Endothelial cell of umbilical vein (primary cell): ENCODE measurements around the gene BCL11A. TPM values are rescaled to one million over a fixed set of nuclear protein-coding genes. Genes with fewer than 3 reads are reported as not detected.

ENCODE experiments used
- BruUV-seq: library from RNA; stranded (reverse); fragments of 400-500 nt; replicated peaks from 2 replicates; lab custom pipeline; 2021; lab: Mats Ljungman, UMichigan
- CTCF ChIA-PET: fragments of 300-600, 350-600 bp; sonication (Branson Sonifier 250); formaldehyde crosslinking; loops from one replicate; lab custom pipeline; 2021; ENCODE audit warnings: antibody characterized with exemption, inconsistent platforms; lab: Charles Lee
- POLR2A ChIA-PET: fragments of 300-600, 350-600 bp; sonication (Branson Sonifier 250); formaldehyde crosslinking; loops from one replicate; lab custom pipeline; 2021; ENCODE audit warnings: antibody characterized with exemption, inconsistent platforms; lab: Charles Lee
- DNase-seq: peaks from one replicate; pipeline ENCODE4 v3.0.0-alpha.2; 2011; ENCODE audit warnings: low read depth, low spot score
- FAIRE-seq: peaks from 2 replicates; lab custom pipeline; 2011; peaks lifted over from hg19 to GRCh38; lab: Jason Lieb, UNC
- H2AFZ ChIP-seq: 2 replicates; pipeline ENCODE4 v1.6.0; 2012; ENCODE audit warnings: low read depth, low read length, control low read depth, inconsistent platforms
- H3K27ac ChIP-seq: 2 replicates; pipeline ENCODE4 v1.5.1; 2011; ENCODE audit warnings: low read depth, mild to moderate bottlenecking, control low read depth, low read length, moderate library complexity; ENCODE audit not compliant: insufficient read depth
- H3K27me3 ChIP-seq, 2 experiments: 2 replicates each; pipeline versions ENCODE4 v1.6.0 to v1.6.1; 2011; ENCODE audit warnings: low read length in 2 of 2, mixed read lengths in 1 of 2; ENCODE audit not compliant: control insufficient read depth in 2 of 2, insufficient read depth in 2 of 2
- H3K36me3 ChIP-seq, 2 experiments: 2 replicates in 1 of 2; 3 replicates in 1 of 2; pipeline ENCODE4 v1.5.1; 2011; ENCODE audit warnings: low read length in 2 of 2, mild to moderate bottlenecking in 1 of 2, moderate library complexity in 1 of 2; ENCODE audit not compliant: control insufficient read depth in 2 of 2, insufficient read depth in 2 of 2; ENCODE audit errors: extremely low read depth in 1 of 2
- H3K4me1 ChIP-seq: 3 replicates; pipeline ENCODE4 v1.5.1; 2011; ENCODE audit warnings: mild to moderate bottlenecking, low read length; ENCODE audit not compliant: control insufficient read depth, insufficient read depth; ENCODE audit errors: extremely low read depth
- H3K4me2 ChIP-seq: 2 replicates; pipeline ENCODE4 v1.6.1; 2011; ENCODE audit warnings: low read length, control low read depth, mixed read lengths; ENCODE audit not compliant: insufficient read depth
- H3K4me3 ChIP-seq, 3 experiments: fragments of 200-600 bp in 1 of 3; sonication (generic), shearing (Covaris generic) in 1 of 3; replicated peaks in 1 of 3; 2 replicates each; pipeline ENCODE4 v1.5.1; 2011 to 2016; ENCODE audit warnings: control low read depth in 3 of 3, low read length in 3 of 3, mild to moderate bottlenecking in 2 of 3, inconsistent platforms in 1 of 3, low read depth in 1 of 3, moderate library complexity in 1 of 3; ENCODE audit not compliant: insufficient read depth in 1 of 3
- H3K79me2 ChIP-seq: 2 replicates; pipeline ENCODE4 v1.6.0; 2012; ENCODE audit warnings: low read length, inconsistent platforms; ENCODE audit not compliant: control insufficient read depth, insufficient read depth
- H3K9ac ChIP-seq: replicated peaks from 2 replicates; pipeline ENCODE3; 2011; ENCODE audit warnings: low read length, control low read depth; ENCODE audit not compliant: insufficient read depth; ENCODE audit errors: extremely low read depth
- H3K9me1 ChIP-seq: replicated peaks from 3 replicates; pipeline ENCODE4 v1.6.0; 2011; ENCODE audit warnings: mild to moderate bottlenecking, low read length; ENCODE audit not compliant: control insufficient read depth, insufficient read depth; ENCODE audit errors: extremely low read depth
- H3K9me3 ChIP-seq: replicated peaks from 2 replicates; pipeline ENCODE4 v1.5.1; 2012; ENCODE audit warnings: low read length, inconsistent platforms; ENCODE audit not compliant: control insufficient read depth, insufficient read depth
- H4K20me1 ChIP-seq: replicated peaks from 2 replicates; pipeline ENCODE3; 2011; ENCODE audit warnings: mild to moderate bottlenecking, low read length; ENCODE audit not compliant: control insufficient read depth, insufficient read depth; ENCODE audit errors: extremely low read depth
- EZH2 ChIP-seq: IDR thresholded peaks from 2 replicates; pipeline ENCODE4 v1.6.1; 2012; ENCODE audit warnings: borderline replicate concordance, low read depth, mild to moderate bottlenecking, moderate library complexity, low read length, inconsistent platforms; ENCODE audit not compliant: severe bottlenecking
- FOS ChIP-seq: IDR thresholded peaks from 2 replicates; pipeline ENCODE4 v1.6.1; 2011; ENCODE audit warnings: mild to moderate bottlenecking, low read length, moderate library complexity, borderline replicate concordance; ENCODE audit not compliant: insufficient read depth
- GATA2 ChIP-seq: IDR thresholded peaks from 2 replicates; pipeline ENCODE4 v1.7.0; 2011; ENCODE audit warnings: low read depth, mild to moderate bottlenecking, moderate library complexity, mixed read lengths, low read length; ENCODE audit not compliant: insufficient read length, insufficient read depth
- JUN ChIP-seq: IDR thresholded peaks from 2 replicates; pipeline ENCODE4 v1.6.1; 2011; ENCODE audit warnings: borderline replicate concordance, low read depth; ENCODE audit not compliant: insufficient read length, insufficient read depth
- POLR2A ChIP-seq: IDR thresholded peaks from 2 replicates; pipeline ENCODE4 v1.6.1; 2012; ENCODE audit warnings: low read depth, mild to moderate bottlenecking, control low read depth, low read length
- POLR2AphosphoS5 ChIP-seq: IDR thresholded peaks from 2 replicates; pipeline ENCODE4 v1.6.1; 2012; ENCODE audit warnings: low read depth, mild to moderate bottlenecking, control low read depth, low read length, moderate library complexity; ENCODE audit not compliant: insufficient read depth
- dilution Hi-C: fragments of 300-500 bp; cut with MboI; formaldehyde crosslinking; loops from one replicate; pipeline ENCODE4 v1.15.0; 2019; ENCODE audit warnings: low sequenced_read_pairs; ENCODE audit not compliant: extremely low pct_ligation_motif_present
- intact Hi-C: fragments of 100-400 bp; cut with micrococcal nuclease; formaldehyde crosslinking; loops from one replicate; pipeline ENCODE4 v1.10.0; 2022
- polyA plus RNA-seq, 4 experiments: library from polyadenylated mRNA; depleted of rRNA in 3 of 4; stranded (reverse) in 3 of 4; unstranded in 1 of 4; fragments of >200 nt; gene quantifications; 2 replicates each; pipeline versions ENCODE4 v1.2.1 to v1.2.3, GENCODE V29; 2011 to 2012; ENCODE audit warnings: missing spikeins in 1 of 4
- total RNA-seq: library from RNA; stranded (reverse); gene quantifications from 2 replicates; pipeline ENCODE4 v1.2.3, GENCODE V29; 2021
- TF ChIP-seq, protein P1 (sequence below): IDR thresholded peaks from 2 replicates; pipeline ENCODE4 v1.6.1; 2011; ENCODE audit not compliant: insufficient read depth, insufficient read length

BCL11A gene
- total and polyA plus RNA-seq, 2 donors (not counting 3 experiments of a cell fraction or from before 2014, with no cell fraction given): 0.12 to 0.88 TPM

DNA sequence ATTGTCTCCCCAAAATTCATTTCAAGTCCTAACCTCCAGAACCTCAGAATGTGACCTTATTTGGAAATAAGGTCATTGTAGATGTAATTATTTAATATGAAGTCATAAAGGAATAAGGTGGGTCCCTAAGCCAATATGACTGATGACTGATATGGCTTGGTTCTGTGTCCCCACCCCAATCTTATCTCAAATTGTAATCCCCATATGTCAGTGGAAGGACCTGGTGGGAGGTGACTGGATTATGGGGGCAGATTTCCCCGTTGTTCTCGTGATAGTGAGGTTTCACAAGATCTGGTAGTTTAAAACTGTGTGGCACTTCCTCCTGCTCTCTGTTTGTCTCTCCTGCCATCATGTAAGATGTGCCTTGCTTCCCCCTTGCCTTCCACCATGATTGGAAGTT, 43.0 kb upstream of the BCL11A start:
- Histone ChIP-seq H3K4me3 (no peak overlapping the region), H3K36me3 (no peaks in the 10 kb centered on the region), H3K9ac (no peak overlapping the region), H4K20me1 (no peaks in the 10 kb centered on the region), H3K79me2 (no peaks in the 10 kb centered on the region), H3K4me1 (no peaks in the 10 kb centered on the region), H3K9me3 (no peaks in the 10 kb centered on the region), H3K27ac (no peak overlapping the region), H2AFZ (no peak overlapping the region), H3K4me2 (no peak overlapping the region), H3K9me1 (no peaks in the 10 kb centered on the region), H3K27me3 (no peaks in the 10 kb centered on the region)
- DNase-seq (no peak), FAIRE-seq (no peak)
- ChIA-PET POLR2A (no interaction called here), CTCF (interaction anchor here (1.8 kb wide), 1 partner anchor 14 kb away, joined by 4 read pairs; no protein-coding TSS in a partner anchor)
- intact Hi-C loops (no loop called here), dilution Hi-C loops (no loop called here)
- TF ChIP-seq POLR2AphosphoS5 (no peak), EZH2 (no peak), POLR2A (no peak), JUN (no peak), GATA2 (no peak)
- TF ChIP-seq, protein P1, sequence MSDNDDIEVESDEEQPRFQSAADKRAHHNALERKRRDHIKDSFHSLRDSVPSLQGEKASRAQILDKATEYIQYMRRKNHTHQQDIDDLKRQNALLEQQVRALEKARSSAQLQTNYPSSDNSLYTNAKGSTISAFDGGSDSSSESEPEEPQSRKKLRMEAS: no peak
- no TSS peak for BruUV-seq

DNA sequence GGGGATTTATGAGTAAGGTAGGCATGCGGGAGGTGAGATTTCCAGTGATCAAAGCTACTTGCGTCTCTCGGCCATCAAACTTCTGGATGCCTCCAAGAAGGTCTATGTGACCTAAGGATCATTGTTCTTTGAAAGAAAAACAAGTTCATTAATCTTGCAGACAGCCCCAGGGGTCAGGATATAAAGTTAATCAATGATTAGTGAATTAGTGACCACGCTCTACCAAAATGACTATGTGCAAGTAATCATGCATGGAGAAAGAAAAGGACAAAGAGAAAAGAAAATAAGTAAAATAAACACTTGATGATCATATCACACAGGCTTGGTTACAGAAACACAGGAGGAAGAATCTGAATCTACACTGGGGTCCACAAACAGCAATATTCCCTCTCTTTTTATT, 42.5 kb upstream of the BCL11A start:
- no peak for TF ChIP-seq FOS
- TF ChIP-seq EZH2: no peak
- POLR2A ChIA-PET: no interaction called here

More for the DNA sequence above, 42.5 kb upstream of the BCL11A start:
- H3K9me1 ChIP-seq: no peaks in the 10 kb centered on the region
- intact Hi-C loops (no loop called here), dilution Hi-C loops (no loop called here)
- BruUV-seq: no TSS peak
- no peaks in the 10 kb centered on the region for H3K27me3 ChIP-seq
- no peak overlapping the region for H3K4me3 ChIP-seq
- CTCF ChIA-PET: interaction anchor here (1.8 kb wide), 1 partner anchor 14 kb away, joined by 4 read pairs; no protein-coding TSS in a partner anchor
- no peaks in the 10 kb centered on the region for H3K9me3 ChIP-seq
- no peak for DNase-seq
- H2AFZ ChIP-seq: no peak overlapping the region
- no peak overlapping the region for H3K9ac ChIP-seq
- no peaks in the 10 kb centered on the region for H3K36me3 ChIP-seq
- no peak overlapping the region for H3K27ac ChIP-seq
- no peak overlapping the region for H3K4me2 ChIP-seq
- no peaks in the 10 kb centered on the region for H3K79me2 ChIP-seq
- no peak for FAIRE-seq
- H4K20me1 ChIP-seq: no peaks in the 10 kb centered on the region
- H3K4me1 ChIP-seq: no peaks in the 10 kb centered on the region
